Mesothelial cell of epicardium (in vitro differentiated cells): Measurements from ENCODE around the gene OTUD1. TPM values are rescaled to one million over a fixed set of nuclear protein-coding genes. Genes with fewer than 3 reads are reported as not detected.

Experiments used
- DNase-seq, 2 experiments: peaks; one replicate each; pipeline ENCODE4 v3.0.0; 2021; ENCODE audit warnings: low spot score in 2 of 2; ENCODE audit not compliant: unreplicated experiment in 2 of 2
- H3K27ac Mint-ChIP-seq: 2 replicates; pipeline ENCODE4 v1.8.0; 2021; ENCODE audit warnings: mixed read lengths
- H3K27me3 Mint-ChIP-seq: 2 replicates; pipeline ENCODE4 v1.8.0; 2021; ENCODE audit warnings: low read depth, mixed read lengths
- H3K36me3 Mint-ChIP-seq: 2 replicates; pipeline ENCODE4 v1.8.0; 2021; ENCODE audit warnings: mixed read lengths
- H3K4me1 Mint-ChIP-seq: 2 replicates; pipeline ENCODE4 v1.8.0; 2021; ENCODE audit warnings: mixed read lengths
- H3K4me3 Mint-ChIP-seq: 2 replicates; pipeline ENCODE4 v1.8.0; 2021; ENCODE audit warnings: mild to moderate bottlenecking, moderate library complexity, mixed read lengths
- H3K9me3 Mint-ChIP-seq: 2 replicates; pipeline ENCODE4 v1.8.0; 2021; ENCODE audit warnings: mixed read lengths
- CTCF ChIP-seq: fragments of 200-600 bp; sonication (generic); IDR thresholded peaks from one replicate; pipeline ENCODE4 v1.5.0; 2021; ENCODE audit warnings: antibody characterized with exemption; ENCODE audit not compliant: unreplicated experiment
- total RNA-seq: library from RNA; stranded (reverse); gene quantifications from 3 replicates; pipeline ENCODE4 v1.2.1, GENCODE V29; 2021

The OTUD1 gene
- total RNA-seq, 1 donor from 2014 or later = 11.7 TPM

- Mint-ChIP-seq H3K9me3 (no peaks in the 10 kb centered on the region), H3K4me1 (peaks cover 28% of the 10 kb centered on the region), H3K36me3 (no peaks in the 10 kb centered on the region), H3K27ac (peak overlapping the region; percentile 44), H3K27me3 (no peaks in the 10 kb centered on the region), H3K4me3 (no peak overlapping the region)
- no peak for DNase-seq
- TF ChIP-seq CTCF = no peak
Observed at GRCh38 chr10:23422003-23422411, 16.9 kb upstream of the OTUD1 start.

DNA sequence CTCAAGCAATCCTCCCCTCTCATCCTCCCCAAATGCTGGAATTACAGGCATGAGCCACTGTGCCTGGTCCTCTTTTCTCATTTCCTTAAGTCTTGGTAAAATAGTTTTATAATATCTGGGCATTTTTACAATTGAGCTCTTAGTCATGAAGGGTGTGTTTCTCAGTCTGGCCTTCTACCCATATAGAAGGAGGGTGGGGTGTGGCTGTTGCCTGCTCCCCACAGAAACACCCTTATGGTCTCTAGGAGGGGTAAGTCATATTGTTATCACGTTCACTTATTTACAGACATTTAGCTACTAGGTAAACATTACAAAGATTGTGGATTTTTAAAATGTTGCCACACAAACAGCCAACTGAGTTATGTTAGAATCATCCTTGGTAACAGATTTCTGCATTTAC, 6.7 kb upstream of the OTUD1 start:
- Mint-ChIP-seq H3K4me3 (no peak overlapping the region), H3K27ac (no peak overlapping the region), H3K4me1 (no peaks in the 10 kb centered on the region), H3K9me3 (no peaks in the 10 kb centered on the region), H3K27me3 (no peaks in the 10 kb centered on the region), H3K36me3 (no peaks in the 10 kb centered on the region)
- DNase-seq = no peak
- TF ChIP-seq CTCF = no peak

DNA sequence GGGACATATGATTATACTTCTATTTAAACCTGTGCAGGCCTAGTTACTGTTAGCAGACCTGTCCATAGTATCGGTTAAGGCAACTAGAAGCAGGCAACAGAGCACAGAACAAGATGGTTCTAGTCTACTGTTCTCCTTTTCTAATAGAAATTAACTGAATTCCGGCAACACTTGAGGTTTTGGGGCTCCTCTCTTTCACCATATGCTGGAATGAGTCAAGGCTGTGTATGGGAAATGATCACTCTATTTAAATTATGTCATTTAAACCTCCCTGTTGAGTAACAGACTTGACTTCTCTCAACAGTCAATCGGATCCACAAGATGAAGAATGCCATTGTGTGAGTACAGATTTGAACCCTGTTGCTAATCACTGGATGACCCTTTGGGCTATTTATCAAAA, 6.2 kb upstream of the OTUD1 start:
- H3K9me3 Mint-ChIP-seq = no peaks in the 10 kb centered on the region
- H3K27ac Mint-ChIP-seq = no peak overlapping the region
- no peaks in the 10 kb centered on the region for H3K4me1 Mint-ChIP-seq
- DNase-seq = no peak
- H3K27me3 Mint-ChIP-seq = no peaks in the 10 kb centered on the region
- H3K4me3 Mint-ChIP-seq = no peak overlapping the region
- TF ChIP-seq CTCF = no peak
- H3K36me3 Mint-ChIP-seq = no peaks in the 10 kb centered on the region

- H3K27ac Mint-ChIP-seq = no peak overlapping the region
- no peak for DNase-seq
- no peaks in the 10 kb centered on the region for H3K9me3 Mint-ChIP-seq
- no peaks in the 10 kb centered on the region for H3K36me3 Mint-ChIP-seq
- H3K4me1 Mint-ChIP-seq = no peaks in the 10 kb centered on the region
- TF ChIP-seq CTCF = no peak
- no peaks in the 10 kb centered on the region for H3K27me3 Mint-ChIP-seq
- H3K4me3 Mint-ChIP-seq = no peak overlapping the region
Observed at GRCh38 chr10:23433701-23434100, 5.2 kb upstream of the OTUD1 start.

GRCh38 chr10:23435378-23435777, 3.5 kb upstream of the OTUD1 start:
- no peak overlapping the region for H3K4me3 Mint-ChIP-seq
- no peaks in the 10 kb centered on the region for H3K36me3 Mint-ChIP-seq
- H3K27ac Mint-ChIP-seq = no peak overlapping the region
- no peak for TF ChIP-seq CTCF
- no peak for DNase-seq
- no peaks in the 10 kb centered on the region for H3K9me3 Mint-ChIP-seq
- no peaks in the 10 kb centered on the region for H3K27me3 Mint-ChIP-seq
- H3K4me1 Mint-ChIP-seq = peaks cover 2% of the 10 kb centered on the region

- TF ChIP-seq CTCF = no peak
- Mint-ChIP-seq H3K4me1 (peaks cover 18% of the 10 kb centered on the region), H3K27me3 (no peaks in the 10 kb centered on the region), H3K9me3 (no peaks in the 10 kb centered on the region), H3K27ac (no peak overlapping the region), H3K36me3 (no peaks in the 10 kb centered on the region), H3K4me3 (no peak overlapping the region)
- no peak for DNase-seq
Observed at GRCh38 chr10:23436983-23437382, 1.9 kb upstream of the OTUD1 start.
